HG02571 (cell line): ENCODE results near the gene ZFR2.

Experiments used
- ATAC-seq: cut with Tn5 transposase; IDR thresholded peaks from one replicate; pipeline ENCODE4 v1.9.1; 2021; ENCODE audit warnings: mild to moderate bottlenecking, moderate library complexity; ENCODE audit not compliant: unreplicated experiment

ZFR2 gene

DNA sequence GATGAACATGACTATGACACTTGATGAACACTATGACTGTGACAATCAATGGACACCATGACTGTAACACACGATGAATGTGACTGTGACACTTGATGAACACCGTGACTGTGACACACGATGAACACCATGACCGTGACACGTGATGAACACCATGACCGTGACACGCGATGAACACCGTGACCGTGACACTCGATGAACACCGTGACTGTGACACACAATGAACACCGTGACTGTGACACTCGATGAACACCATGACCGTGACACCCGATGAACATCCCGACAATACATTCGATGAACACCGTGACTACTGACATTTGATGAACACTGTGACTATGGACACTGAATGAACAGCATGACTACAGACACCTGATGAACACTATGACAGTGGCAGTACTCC lies 30.9 kb downstream of the ZFR2 start:
- no peak for ATAC-seq

DNA sequence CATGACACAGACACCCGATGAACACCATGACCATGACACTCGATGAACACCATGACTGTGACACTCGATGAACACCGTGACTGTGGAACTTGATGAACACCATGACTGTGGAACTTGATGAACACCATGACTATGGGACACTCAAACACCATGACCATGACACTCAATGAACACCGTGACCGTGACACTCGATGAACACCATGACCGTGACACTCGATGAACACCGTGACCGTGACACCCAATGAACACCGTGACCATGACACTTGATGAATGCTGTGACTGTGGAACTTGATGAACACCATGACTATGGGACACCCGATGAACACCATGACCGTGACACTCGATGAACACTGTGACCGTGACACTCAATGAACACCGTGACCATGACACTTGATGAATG lies 31.5 kb downstream of the ZFR2 start:
- no peak for ATAC-seq

DNA sequence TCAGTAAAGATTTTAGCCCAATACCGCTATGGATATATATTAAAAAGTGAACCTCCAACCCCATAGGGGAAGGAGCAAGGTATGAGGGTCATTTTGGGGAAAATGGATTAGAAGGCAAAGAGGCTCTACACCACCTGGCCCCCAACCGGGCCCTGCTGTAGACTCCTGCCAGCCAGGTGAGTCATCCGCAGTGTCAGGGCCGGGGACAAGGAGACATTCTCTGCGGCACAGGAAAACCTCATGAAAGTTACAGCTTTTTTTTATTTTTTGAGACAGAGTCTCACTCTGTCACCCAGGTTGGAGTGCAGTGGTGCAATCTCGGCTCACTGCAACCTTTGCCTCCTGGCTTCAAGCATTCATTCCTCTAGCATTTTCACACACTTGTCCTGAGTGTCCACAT lies 32.0 kb downstream of the ZFR2 start:
- ATAC-seq, result no peak

DNA sequence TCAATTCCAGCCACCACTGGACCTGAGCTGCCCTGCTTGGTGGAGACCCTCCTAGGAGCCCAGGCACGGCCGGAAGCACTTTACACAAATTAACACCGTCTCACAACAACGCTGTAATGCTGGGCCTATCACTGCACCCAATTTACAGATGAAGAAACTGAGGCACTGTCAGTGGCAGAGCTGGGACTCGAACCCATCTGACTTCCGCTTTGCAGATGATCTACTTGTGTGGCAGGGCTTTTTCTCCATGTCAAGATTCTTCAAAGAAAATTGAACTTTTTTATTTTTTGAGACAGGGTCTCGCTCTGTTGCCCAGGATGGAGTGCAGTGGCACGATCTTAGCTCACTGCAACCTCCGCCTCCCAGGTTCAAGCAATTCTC lies 33.8 kb downstream of the ZFR2 start:
- ATAC-seq, result no peak

DNA sequence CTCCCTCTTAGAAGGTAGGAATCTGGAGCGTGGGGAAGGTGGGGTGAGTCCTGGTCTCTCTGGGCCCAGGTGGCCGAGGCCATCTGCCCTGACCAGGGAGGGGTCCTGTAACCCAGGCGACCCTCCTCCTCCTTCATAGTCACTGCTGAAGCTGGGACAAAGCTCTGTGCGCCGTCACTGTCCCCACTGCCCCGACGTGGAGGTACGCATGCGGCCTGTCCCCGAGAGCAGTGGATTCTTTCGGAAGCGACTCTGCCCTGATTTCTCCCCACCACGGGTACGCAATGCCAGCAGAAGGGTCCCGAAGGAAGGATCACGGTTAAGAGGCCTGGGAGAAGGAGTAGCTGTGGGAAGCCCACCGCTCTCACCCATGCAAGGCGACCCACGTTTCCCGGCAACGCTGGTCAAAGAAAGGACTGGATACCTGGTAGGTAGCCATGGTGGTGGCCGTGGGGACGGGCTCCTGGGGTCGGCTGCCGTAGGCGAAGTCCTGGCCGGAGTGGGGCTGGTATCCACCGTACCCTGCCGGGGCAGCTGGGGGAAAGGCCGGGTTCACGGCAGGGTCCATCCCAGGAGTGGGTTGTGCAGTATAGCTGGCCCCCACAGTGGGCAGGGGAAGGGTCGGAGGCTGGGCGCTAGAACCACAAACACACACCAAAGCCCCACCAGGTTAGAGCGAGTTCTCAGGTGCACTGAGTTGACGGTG lies 34.3 kb downstream of the ZFR2 start:
- ATAC-seq, result no peak

DNA sequence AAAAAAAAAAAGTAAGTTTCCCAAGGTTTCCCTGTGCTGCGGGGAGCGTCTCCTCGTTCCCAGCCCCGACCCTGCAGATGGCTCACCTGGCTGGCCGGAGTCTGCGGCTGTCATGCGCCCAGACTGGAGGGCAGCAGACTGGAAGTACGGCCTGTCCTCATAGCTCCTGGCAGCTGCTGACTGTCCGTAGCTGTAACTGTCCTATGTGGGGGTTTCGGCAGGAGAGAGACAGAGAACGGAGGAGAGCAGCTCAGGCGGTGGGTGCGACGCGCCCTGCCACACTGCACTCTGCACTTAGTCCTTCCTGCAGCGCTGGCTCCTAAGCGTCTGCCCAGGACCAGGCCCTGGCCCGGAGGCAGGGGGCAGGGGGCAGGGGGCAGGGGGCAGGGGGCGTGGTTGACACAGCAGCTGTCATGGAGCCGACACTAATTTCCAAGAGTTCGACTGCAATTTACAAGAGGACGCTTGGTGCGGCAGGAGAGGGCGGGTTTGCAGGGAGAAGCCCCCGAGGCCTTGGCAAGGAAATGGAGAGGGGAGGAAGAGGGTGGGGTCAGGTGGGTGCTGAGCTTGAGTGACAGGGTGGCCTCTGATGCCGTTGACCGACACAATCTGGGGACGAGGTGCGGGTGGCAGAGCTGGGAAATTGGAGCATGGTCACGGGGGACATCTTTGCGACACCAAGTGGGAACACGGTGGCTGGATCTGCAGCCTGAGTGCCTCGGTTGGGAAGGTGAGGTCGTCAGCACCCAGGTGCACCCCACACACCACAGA lies 35.1 kb downstream of the ZFR2 start:
- ATAC-seq, result no peak

DNA sequence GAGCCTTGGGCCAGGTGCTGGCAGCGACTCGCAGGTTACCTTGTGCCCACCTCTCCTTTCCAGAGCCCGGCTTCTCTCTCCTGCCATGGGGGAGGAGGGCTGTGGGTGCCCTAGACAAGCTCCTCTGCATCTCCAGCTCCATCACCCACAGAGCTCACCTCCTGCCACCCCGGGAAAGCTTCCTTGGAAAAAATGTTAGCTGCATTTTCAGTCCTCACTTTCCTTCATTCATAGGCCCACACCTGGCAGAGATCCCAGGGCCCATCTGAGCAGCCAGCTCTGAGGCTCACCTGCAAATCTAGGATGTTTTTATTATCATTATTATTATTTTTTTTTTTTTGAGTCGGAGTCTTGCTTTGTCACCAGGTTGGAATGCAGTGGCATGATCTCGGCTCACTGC lies 36.8 kb downstream of the ZFR2 start:
- no peak for ATAC-seq

DNA sequence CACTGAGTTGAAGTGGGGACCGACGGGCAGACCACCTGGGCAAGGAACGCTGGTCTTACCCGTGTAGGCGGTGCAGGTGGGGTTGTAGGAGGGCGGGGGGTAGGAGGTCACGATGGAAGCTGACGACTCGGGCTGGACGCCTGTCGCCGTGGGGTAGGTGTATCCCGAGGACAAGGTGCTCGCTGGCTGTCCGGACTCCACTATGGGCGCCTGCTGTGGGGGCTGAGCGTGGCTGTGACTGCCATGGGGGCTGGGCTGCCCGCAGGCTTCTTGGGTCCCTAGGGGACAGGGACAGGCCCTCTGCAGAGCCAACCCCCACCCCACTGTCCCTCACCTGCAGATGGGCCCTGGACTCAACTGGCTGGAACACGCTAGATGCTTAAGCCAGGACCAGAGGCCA lies 37.2 kb downstream of the ZFR2 start:
- no peak for ATAC-seq

DNA sequence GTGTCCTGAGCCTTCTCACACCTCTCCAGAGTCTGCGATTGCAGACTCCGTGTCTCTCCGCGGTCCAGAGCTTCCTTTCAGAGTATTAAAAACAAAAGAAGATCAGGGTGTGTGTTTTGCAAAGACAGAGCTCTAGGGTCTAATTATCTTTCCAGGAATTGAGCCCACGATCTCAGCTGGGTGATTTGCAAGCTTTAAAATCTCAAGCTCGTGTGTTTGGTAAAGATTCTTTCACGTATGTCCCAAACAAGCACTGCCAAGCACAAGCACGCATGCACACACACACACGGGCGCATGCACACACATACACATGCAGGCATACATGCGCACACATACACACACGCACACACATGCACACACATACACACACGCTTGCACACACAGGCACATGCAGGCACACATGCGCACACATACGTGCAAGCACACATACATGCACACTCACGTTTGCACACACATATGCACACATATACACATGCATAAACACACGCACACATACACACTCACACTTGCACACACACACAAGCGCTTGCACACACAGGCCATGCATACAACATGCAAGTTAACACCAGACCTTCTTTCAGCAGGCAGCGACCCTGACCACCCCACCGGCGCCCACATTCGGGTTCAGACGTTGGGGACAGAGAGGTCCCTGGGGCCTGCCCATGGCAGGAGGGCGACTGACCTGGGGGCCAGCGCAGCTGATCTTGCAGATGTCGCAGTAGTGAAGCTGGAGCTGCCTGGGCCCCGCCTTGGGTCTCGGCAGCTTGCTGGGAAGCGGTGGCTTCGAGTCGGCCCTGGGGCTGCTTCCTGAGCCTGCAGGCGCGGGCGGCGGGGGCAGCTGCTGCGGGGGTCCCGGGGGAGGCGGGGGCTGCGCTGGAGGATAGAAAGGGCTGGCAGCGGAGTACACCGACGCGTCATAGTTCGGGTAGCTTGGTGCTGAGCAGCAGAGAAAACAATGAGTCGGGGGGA lies 37.9 kb downstream of the ZFR2 start:
- no peak for ATAC-seq

DNA sequence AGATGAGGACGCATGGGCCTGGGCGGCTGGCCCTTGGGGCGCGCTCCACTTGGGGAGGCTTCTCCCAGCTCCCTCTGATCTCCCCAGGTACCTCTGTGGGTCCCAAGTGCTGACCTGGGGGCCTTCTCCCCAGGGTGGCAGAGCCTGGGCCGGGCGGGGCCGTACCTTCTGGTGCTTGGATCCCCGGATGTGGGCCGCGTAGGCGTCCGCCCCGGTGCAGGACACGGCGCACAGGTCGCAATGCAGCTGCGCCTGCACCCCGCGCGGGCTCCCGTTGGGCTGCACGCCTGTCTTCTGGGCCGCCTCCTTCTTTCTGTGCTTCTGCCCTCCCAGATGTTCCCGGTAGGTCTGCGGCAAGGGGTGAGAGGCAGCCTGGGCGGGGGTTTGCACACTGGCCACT lies 41.5 kb downstream of the ZFR2 start:
- no peak for ATAC-seq

DNA sequence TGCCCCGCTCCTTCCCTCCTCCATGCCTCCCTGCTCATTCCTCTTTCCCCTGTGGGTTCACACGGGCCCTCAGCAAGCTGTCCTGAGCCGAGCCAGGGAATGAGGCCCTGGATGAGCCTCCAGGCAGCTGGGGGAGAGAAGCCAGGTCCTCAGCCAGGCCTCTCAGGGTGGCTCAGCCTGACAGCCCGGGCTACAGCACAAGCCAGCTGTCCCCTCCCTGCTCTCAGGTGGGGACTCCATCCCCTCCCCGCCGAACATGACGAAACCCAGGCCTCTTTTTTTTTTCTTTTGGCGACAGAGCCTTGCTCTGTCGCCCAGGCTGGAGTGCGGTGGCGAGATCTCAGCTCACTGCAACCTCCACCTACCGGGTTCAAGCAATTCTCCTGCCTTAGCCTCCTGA lies 42.7 kb downstream of the ZFR2 start:
- ATAC-seq, result no peak

DNA sequence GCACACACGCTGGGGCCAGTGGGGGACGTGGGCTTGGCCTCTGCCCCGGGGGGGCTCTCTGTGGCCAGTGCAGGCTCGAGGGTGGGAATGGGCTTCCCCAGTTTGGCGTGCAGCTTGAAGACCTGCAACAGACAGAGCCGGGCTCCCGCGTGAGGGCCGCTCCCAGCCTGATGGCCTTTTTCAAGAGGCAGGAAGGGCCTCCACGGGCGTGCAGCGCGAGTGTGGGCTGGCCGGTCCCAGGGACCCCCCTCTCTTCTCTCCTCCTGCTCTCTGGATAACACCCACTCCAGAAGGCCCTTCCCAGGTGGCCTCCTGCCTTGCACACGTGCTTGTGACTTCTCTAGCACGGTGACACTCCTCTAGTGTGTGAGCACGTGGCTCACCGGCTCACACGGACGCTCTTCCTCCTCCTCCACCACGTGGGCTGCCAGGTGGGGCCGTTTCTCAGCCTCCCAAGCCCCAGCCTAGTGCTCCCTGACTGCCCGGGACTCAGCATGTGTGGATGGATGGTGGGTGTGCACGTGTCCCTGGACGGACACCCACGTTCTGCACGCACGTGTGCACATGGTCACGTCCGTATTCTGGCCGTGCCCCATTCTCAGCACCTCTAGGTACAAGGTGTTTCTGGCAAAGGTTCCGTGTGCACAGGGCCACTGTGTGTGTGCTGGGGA lies 43.4 kb downstream of the ZFR2 start:
- ATAC-seq, result no peak

DNA sequence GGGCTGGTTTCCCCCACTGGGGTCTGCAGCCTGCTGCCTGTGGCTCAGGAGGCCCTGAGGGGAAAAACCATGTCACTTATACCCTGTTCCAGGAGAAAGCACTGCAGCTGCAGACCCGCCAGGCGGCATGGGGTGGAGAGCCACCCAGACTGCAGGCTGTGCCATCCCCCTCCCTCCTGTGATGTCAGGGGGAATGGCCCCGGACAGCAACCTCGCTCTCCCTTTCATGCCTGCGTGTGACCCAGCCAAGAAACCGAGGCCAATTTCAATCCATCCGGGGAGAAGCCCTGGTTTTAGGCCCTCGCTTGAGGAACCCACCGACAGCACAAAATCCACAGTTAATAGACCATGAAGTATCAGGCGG lies 45.5 kb downstream of the ZFR2 start:
- no peak for ATAC-seq

DNA sequence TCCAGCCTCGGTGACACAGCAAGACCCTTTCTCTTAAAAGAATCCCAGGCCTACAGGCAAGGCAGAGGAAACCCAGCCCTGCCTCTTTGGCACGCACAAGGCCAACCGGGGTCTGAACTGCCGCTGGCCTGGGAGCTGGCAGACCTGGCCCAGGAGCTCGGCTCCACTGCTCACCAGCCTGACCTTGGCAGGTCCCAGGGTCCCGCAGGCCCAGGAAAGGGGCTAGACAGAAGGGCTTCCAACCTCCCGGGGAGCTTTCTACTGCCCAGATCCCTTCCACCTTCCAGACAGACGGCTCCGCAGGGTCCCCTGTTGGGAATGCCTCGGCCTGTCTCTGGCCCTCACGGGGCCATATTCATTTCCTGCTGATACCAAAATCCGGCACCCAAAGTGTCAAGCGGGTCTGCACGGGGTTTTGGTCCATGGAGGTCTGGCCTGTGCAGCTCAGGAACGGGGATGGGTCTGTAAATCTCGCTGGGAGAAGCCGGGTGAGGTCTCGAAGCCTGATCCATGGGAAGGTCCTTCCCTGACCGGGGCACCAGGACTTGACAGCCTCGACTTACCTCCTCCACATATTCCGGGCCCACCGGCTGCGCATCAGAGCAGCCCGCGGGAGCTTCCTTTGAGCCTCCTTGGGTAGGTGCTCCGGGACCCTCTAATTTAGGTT lies 46.0 kb downstream of the ZFR2 start:
- no peak for ATAC-seq

DNA sequence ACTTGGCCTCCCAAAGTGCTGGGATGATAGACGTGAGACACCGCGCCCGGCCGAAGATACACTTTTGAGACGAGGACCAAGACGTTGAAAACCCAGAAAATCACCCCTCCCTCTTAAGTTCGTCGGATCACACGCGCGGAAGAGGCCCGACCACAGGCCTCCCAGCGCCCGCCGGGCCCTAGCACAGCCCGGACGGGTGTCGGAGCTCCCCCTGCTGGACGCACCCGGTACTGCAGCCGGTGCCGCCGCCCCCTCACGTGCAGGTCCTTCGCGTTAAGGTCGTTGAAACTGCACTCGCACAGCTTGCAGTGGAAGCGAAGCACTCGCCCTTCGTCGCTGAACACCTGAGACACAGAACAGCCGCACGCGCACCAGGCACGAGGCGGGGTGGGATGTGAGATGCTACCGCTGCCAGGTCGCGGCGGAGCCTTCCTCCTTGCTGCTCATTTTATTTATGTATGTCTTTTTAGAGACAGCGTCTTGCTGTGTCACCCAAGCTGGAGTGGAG lies 46.9 kb downstream of the ZFR2 start:
- ATAC-seq, result no peak

DNA sequence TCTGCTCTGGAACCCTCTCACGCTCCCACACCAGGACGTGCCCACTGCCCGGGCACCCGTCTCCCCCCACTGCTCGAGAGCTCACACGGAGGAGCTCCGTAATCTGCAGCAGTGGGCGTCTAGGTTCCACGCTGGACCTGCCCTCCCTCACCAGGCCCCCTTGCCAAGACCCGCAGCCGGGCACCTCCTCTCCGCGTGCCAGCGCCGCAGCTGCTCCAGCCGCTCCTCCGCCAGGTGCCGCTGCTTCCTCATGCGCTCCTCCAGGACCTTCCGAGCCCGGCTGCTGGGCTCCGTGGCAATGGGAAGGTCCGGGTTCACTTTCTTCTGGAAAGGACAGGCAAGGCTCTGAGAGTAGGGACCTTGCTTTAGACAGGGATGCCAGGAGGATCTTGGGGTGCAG lies 47.7 kb downstream of the ZFR2 start:
- no peak for ATAC-seq

DNA sequence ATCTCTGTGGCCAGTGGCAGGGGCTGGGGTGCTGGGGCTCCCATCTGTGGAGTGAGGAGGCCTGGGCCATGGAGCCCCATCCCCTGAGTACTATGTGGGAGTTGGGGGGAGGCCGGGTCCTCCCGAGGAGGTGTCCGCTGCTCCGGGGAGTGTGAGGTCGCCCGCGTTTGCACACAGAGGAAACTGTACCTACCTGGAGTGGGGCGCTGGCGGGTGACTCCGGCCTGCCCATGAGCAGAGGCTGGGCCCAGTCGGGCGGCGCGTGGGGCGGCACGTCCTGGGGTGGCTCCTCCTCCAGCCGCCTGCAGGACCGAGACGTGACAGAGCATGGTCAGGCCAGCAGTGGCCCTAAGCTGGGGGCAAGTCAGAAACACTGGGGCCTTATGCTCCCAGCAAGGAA lies 48.8 kb downstream of the ZFR2 start:
- ATAC-seq, result no peak

DNA sequence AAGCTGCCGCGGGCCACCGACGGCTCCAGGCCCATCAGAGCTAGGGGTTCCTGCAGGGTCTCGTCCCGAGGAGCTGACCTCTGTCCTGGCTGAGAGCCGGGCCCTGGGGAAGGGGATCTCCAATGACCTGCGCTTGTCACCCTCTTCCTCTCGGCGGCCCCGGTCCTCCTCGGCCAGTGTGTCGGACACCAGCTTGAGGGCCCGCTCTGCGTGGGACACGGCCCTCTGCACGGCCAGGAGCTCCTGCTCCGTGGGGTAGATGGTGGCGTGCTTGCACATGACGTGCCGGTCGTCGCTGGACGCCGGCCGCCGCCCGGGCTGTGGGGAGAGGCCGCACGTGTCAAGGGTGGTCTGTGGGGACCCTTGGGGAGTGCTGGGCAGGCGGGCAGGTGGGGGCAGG lies 49.9 kb downstream of the ZFR2 start:
- no peak for ATAC-seq

DNA sequence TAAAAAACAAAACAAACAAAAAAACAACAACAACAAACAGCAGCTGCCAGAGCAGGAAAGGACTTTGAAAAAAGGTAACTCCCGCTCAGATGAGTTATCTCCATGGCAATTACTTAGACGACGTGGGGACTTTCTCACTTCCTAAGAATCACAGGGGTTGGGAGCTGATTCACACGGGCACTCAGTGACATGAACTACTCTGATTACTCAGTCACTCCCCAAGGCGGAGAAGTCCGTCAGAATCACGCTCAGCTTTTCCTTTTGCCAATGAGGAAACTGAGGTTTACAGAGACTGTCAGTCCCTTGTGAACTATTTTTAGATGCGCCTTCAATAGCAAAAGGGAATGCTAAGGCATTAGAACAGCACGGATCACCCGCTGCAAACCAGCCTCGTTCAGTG lies 50.4 kb downstream of the ZFR2 start:
- ATAC-seq, result no peak

DNA sequence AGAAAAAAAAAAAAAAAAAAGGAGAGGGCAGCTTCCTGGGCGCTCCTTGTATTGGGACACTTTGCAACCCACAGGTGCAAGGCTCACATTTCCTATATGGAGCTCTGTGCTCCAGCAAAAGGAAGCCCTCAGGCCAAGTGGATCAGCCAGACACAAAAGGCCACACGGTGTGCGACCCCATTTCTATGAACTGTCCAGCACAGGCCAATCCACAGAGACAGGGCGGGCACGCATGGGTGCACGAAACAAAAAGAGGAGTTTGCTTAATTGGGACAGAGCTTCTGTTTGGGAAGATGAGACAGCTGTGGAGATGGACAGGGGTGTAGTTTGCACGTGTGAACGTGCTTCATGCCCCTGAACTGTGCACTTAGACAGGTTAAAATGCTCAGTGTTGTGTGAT lies 51.1 kb downstream of the ZFR2 start:
- ATAC-seq, result no peak
